H1 (cell line): Measurements from ENCODE around the gene CCSER2. TPM values are rescaled to one million over a fixed set of nuclear protein-coding genes. Genes with fewer than 3 reads are reported as not detected.

Experiments used
- FOSL1 ChIP-seq: IDR thresholded peaks from 2 replicates; pipeline ENCODE4 v1.6.1; 2011; ENCODE audit warnings: mild to moderate bottlenecking, low read depth, low read length, moderate library complexity; ENCODE audit not compliant: insufficient read depth
- polyA plus RNA-seq, 7 experiments: library from polyadenylated mRNA; depleted of rRNA in 3 of 7; stranded (reverse) in 5 of 7; unstranded in 2 of 7; fragments of >200 nt in 5 of 7; fragments of 200-250 nt in 2 of 7; gene quantifications; 1 replicate in 5 of 7; 2 replicates in 1 of 7; 4 replicates in 1 of 7; pipeline versions ENCODE4 v1.2.1 to v1.2.3, GENCODE V29; 2011 to 2013; ENCODE audit warnings: missing spikeins in 2 of 7, mixed read lengths in 2 of 7
- total RNA-seq: library from RNA; stranded (reverse); fragmentation: NEBNext Ultra II Directional; extraction: Animal tissue kit (Norgen Biotek cat#: 25700); gene quantifications from 2 replicates; pipeline ENCODE4 v1.2.1, GENCODE V29; 2021

The CCSER2 gene
- total and polyA plus RNA-seq, 2 of the 8 experiments (the other 6 are each of a cell fraction or from before 2014, with no cell fraction given), result 6.9 to 30.5 TPM

- no peak for TF ChIP-seq FOSL1
These were observed 69.4 kb downstream of the CCSER2 start (continued) for GRCh38 chr10:84397735-84398144.
